Measurements from ENCODE around the gene SYTL1.
"Not testable (repeated sequence)": the region's sequence is repeated elsewhere in the genome, so short reads cannot be mapped to it uniquely, and the experiment has no call there.

Gene SYTL1

GRCh38 chr1:27383039-27383605 is 41.3 kb downstream of the SYTL1 start, which contains the start of gene CD164L2:
Gene CD164L2 (minus strand): TSS chr1:27383333. CDS start chr1:27383239, 94 bp downstream.
- no peak for TF ChIP-seq CTCF (IDR thresholded peaks at IDR 0.05; ENCODE audit: control insufficient read depth, extremely low read depth, insufficient read depth)
- H3K4me3 ChIP-seq (ENCODE audit: low read depth, low read length), result peak within 1 kb of the TSS; percentile 51
- no peak for DNase-seq (ENCODE audit: low read depth)

- no peak overlapping the region for H3K4me3 ChIP-seq (ENCODE audit: low read depth, low read length)
- DNase-seq (ENCODE audit: low read depth), result no peak
- TF ChIP-seq CTCF (IDR thresholded peaks at IDR 0.05; ENCODE audit: control insufficient read depth, extremely low read depth, insufficient read depth), result no peak
Measured at GRCh38 chr1:27383661-27384060, 41.8 kb downstream of the SYTL1 start.

GRCh38 chr1:27384797-27385196 is 43.0 kb downstream of the SYTL1 start:
- not testable (repeated sequence) for DNase-seq (ENCODE audit: low read depth); H3K4me3 ChIP-seq (ENCODE audit: low read depth, low read length)

GRCh38 chr1:27388337-27389005 is 46.6 kb downstream of the SYTL1 start:
- peak; percentile 85 for TF ChIP-seq CTCF (IDR thresholded peaks at IDR 0.05; ENCODE audit: control insufficient read depth, extremely low read depth, insufficient read depth)
- DNase-seq (ENCODE audit: low read depth), result no peak
- no peak overlapping the region for H3K4me3 ChIP-seq (ENCODE audit: low read depth, low read length)

- TF ChIP-seq CTCF (IDR thresholded peaks at IDR 0.05; ENCODE audit: control insufficient read depth, extremely low read depth, insufficient read depth), result no peak
- no peak overlapping the region; the same call in 1 of the 2 replicates for H3K4me3 ChIP-seq (ENCODE audit: low read depth, low read length)
- DNase-seq (ENCODE audit: low read depth), result no peak
Measured at GRCh38 chr1:27391511-27392095, 49.8 kb downstream of the SYTL1 start.

GRCh38 chr1:27392096-27392777 is 50.4 kb downstream of the SYTL1 start, which contains the start of gene GPR3:
Gene GPR3 (plus strand): TSS chr1:27392622. CDS start chr1:27393799, 1,177 bp downstream.
- H3K4me3 ChIP-seq (ENCODE audit: low read depth, low read length), result peak within 1 kb of the TSS; percentile 54
- peak; percentile 72 for TF ChIP-seq CTCF (IDR thresholded peaks at IDR 0.05; ENCODE audit: control insufficient read depth, extremely low read depth, insufficient read depth)
- peak; percentile 51 for DNase-seq (ENCODE audit: low read depth)
